Lung microvascular endothelial cell (primary cell): ENCODE data around the gene FAM228B. TPM values are rescaled to one million over a fixed set of nuclear protein-coding genes. Genes with fewer than 3 reads are reported as not detected.
"Not testable (repeated sequence)": the region's sequence is repeated elsewhere in the genome, so short reads cannot be mapped to it uniquely, and the experiment has no call there.

Source experiments
- DNase-seq, 2 donors: peaks; one replicate each; pipeline versions ENCODE4 v3.0.0 to v3.0.0-alpha.2; 2010; ENCODE audit warnings: low read depth in 2 of 2
- total RNA-seq: library from RNA; depleted of rRNA; stranded (reverse); fragments of >200 nt; gene quantifications from 2 replicates; pipeline ENCODE4 v1.2.1, GENCODE V29; 2014

The FAM228B gene
- 2.4 and 8.3 TPM in 2 replicates for total RNA-seq

DNA sequence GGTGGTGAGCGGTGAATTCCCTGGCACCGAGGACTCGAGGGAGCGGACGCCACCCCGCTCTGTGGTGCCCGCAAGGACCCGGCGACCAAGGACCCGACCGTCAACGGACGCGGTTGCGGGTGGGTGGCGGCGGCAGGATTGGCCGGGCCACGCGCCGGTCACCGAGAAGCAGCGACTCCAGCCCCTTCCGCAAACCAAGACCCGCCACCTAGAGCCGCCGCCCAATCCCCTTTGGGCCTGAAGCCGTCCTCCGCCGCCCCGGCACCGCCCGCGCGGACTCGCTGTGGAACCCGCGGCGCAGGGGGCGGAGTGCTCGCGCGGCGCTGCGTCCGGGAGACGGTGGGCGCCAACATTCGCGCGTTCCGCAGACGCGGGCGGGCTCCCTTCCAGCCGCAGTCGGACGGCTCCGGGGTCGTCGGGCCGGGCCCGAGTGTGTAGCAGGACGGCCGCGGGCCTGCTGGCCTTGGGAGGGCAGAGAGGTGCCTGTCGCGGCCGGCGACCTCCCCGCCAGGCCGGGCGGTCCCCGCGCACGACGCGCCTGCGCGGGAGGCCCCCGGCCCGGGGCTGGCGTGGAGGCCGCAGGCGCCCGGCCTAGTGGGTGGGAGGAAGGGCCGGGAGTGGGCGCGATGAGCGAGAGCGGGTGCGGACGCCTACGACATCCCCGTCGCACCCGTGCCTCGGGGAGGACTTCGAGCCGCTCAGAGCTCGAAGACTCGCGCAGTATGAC, at the start of gene FAM228B, which contains the start of gene PFN4:
FAM228B (plus strand) TSS at position 275 of the 727 bp plus-strand sequence. CDS start 893 bp downstream, outside the sequence.
PFN4 (minus strand) TSS at position 140 of the 727 bp plus-strand sequence. CDS start 799 bp downstream, outside the sequence.
- peak; percentile 84 to 87 for DNase-seq

DNA sequence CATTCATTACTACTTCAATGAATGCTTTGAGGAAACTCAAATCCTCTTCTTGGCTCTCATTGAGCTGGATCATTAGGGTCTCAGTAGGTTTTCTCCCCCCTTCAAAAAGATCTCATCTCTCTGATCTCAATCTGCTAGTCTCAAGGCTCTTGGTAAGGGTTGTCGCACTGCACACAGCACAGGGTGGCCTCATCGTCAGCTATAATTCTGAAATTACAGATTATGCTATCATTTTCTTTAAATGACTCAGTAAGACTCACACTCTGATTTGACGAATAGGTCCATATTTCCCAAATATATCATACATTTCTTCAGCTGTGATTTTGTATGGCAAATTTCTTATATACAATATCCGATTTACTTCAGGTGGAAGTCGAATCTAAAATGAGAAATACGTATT, 49.5 kb upstream of the FAM228B start:
- DNase-seq, result no peak

DNA sequence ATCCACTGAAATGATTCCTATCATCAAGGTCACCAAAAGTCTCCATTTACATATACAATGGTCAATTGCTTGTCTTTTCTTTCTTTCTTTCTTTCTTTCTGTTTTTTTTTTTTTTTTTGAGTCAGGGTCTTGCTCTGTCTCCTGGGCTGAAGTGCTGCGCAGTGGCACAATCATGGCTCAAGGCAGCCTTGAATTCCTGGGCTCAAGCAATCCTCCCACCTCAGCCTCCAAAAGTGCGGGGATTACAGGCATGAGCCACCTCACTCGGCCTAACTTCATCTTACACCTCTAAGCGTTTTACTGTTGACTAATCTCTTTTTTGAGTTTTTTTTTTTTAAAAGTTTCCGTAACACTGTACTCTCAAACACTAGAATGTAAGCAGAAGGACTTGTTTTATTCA, 48.0 kb upstream of the FAM228B start:
- no peak for DNase-seq

DNA sequence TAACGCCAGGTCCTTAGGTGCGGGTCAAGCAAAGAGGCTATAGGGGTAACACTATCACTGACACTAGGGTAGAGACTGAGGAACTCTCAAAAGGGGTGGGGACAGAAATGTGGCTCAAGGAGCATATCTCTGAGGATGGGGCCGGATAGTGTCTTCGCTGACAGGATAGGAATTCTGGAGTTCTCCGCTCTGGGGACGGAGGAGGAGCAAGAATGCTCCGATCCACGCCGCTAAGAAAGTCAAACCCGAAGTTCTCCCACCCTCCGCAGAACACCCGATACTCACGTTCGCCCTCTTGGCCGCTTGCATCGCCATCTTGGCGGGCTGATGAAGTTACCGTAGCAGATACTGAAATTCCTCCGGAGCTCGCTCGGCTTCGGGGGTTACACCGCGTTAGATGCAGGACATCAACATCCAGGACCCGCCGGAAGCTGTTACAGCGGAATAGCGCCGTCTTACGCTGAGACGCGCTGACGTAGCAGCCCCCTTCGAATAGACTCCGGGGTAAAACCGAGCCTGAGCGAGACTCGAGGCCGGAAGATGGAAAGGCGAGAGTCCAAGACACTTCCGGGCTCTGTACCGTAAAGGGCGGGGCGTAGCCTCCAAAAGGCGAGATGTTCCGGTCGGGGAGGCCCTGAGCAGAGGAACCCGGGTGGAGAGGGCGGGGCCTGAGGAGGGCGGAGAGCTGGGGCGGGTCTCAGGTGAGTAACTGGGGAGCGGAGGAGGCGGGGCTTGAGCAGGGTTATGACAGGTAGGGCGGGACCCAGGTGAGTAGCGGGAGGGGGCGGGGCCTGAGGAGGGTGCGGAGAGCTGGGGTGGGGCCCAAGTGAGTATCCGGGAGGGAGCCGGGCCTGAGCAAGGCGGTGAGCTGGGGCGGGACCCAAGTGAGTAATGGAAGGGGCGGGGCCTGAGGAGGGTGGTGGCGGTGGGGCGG, 47.1 kb upstream of the FAM228B start, which contains the start of gene SF3B6:
SF3B6 (minus strand) TSS at position 412 of the 934 bp plus-strand sequence; CDS start at position 315, 97 bp downstream.
- peak; percentile 93 to 99 for DNase-seq

DNA sequence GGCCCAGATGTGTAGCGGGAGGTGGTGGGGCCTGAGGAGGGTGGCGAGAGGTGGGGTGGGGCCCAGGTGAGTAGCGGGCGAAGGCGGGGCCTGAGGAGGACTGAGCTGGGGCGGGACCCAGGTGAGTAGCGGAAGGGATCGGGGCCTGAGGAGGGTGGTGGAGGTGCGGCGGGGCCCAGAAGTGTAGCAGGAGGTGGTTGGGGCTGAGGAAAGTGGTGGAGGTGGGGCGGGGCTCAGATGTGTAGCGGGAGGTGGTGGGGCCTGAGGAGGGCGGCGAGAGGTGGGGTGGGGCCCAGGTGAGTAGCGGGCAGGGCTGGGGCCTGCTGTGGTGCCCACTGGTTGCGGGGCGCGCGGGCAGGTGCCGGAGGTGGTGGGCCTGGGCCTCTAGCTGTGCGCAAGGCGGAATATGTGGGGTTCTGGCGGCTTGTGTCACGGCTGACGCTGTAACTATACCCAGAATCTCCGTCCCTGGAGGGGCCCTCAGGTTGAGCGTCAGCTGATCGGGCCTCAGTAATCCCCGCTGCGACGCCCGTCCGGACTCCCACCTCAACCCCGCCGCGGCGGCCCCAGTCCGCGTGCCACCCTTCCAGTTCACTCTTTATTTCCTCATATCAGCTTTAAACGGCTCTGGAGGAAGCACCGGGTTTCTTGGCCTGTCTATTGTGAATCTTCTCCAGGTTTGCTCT, 46.3 kb upstream of the FAM228B start:
- peak; percentile 20 to 21 for DNase-seq

DNA sequence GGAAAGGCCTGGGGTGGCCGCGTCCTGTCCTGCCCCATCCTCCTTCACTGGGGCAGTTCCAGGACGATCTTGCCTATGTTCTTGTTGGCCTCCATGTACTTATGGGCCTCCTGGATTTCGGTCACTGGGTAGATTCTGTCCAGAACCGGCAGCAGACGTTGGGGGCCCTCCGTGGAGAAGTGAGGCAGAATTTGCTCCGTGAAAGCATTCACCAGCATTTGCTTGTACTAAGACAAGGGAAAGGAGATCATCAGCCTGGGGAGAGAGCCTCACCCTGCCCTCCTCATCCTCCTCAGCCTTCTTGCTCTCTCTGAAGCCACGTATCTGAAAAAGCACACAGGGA, 45.8 kb upstream of the FAM228B start:
- peak in 1 of 2 donors; percentile 7 for DNase-seq

DNA sequence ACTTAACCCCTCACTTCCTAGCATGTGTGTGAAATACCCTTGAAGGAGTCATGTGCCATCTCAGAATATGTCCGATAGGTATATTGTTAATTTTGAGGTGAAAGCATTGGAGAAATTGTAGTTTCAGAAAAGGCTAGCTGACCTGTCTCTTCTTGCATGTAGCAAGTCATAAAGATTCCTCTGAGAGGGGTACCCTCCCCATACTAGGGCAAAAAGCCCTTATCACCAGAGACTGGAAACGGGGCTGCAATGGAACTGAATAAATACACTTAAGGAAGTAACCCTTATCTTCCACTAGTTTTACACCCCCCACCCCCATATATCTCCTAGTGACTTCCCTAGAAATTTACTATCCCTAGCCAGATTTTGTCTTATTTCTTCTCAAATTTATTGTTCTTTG, 45.4 kb upstream of the FAM228B start:
- DNase-seq, result no peak

DNA sequence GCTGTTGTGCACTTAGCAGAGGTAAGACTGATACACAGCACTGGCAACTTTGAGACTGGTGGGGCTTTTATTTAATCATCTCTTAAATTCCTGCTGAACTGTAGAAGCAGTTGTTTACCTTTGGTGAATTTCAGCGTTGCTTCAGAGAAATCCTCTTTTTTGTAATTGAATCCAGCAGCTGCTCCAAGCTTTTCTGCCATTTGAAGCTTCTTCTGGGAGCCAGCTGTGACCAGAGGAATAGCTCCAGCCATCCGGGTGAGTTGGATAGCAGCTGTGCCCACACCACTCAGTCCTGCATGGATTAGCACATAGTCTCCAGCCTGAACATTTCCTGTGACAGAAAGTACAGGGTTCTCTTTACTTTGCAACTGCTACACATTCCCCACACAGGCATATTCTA, 42.6 kb upstream of the FAM228B start:
- DNase-seq, result no peak

DNA sequence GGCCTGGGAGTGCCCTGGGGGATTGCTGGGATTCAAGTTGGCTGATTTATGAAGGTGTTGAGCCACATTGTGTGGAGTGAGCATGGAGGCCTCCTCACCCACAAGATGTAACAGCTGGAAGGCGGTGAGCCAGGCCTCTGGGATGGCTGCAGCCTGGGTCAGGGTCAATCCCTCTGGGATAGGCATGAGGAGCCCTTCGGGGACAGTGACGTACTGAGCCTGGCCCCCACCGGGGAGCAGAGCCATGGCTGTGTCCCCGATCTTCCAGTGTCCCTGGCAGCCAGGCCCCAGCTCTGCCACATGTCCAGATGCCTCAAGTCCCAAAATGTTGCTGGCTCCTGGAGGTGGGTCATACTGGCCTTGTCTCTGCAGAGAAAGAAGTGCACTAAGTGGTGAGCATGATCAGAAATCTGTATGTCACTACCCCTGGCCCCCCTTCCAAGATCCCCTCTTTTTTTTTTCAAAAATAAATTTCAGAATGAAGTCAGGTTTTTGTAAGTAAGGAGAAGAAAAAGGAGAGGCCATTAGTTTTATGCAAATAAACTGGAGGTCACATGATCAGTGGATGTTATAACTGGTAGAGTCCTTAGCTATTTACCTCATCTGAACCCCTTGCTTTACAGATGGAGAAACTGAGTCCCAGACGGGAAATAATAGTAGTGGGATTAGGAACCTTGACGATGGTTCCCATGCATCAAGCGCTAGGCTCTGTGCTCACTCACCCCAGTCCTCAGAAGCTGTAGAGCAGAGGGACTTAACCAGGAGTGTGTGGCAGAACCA, 40.3 kb upstream of the FAM228B start:
- DNase-seq, result no peak

DNA sequence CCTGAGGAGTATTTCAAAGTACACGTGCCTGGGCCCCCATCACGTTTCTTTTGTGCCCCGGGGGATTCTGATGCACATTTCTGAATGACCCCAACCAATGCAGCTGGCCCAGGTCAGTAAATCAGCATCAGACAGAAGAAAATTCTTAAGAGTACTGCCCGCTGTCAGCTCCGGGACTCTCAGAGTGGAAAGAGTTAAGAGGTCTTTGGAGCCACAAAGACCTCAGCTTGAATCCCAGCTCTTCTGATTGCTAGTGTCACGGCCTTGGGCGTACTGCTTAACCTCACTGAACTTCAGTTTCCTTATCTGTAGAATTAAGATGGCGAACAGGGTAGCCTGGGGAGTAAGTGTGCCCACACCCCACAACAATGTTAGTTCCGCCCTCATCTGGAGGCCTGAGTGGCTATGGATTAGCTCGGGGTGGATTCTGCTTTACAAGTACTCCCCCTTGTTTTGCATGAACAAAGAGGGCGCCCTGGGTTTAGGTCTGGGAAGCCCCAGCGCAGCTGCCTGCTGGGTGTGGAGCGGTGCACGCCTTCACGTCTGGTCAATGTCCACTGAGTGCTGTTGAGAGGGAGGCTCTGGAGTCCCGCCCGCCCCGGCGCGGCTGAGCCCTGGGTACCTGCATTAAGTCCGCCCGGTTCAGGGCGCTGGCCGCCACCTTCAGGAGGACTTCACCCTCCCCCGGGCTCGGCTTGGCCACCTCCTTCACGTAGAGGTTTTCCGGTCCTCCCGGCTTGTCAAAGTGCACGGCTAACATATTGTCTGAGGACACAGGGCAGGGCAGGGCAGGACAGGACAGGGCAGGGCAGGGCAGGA, 39.5 kb upstream of the FAM228B start:
- DNase-seq, result peak; percentile 67 to 81

DNA sequence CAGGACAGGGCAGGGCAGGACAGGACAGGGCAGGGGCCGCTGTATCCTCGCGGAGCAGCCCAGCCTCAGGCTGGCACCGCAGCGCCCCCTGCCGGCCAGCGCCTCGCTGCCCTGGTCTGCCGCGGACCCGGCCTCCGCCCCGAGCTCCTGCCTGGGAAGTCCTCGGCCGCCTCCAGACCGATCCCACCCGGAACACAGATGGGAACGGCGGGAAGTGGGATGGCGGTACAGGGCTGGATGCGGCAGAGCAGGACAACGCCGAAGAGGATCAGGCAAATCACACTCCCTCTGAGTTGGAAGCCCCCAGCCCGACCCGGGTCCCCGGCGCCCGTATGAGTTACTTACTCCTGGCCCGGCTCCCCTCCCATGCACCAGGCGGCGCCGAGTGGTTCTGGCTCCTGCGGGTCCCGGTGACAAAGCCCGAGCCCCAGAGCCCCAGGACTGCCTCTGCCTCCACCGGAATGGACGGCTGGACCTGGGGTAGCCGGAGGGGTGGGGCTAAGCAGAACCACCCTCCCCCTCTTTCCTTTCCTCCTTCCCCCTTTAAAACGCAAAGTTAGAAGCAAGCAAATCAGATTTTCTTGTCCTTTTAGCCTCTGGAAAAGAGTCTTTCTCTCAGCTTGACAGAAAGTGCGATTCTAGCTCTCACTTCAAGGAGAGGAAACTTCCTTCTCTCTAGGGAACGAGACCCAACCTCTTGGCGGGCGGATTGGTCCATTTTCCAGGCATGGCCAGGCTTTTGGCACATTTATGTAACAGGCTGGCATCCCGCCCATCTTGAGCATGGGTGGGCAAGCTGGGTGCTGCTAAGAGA, 38.7 kb upstream of the FAM228B start, which contains the start of gene TP53I3:
TP53I3 (minus strand) TSS at position 449 of the 814 bp plus-strand sequence. CDS start 508 bp downstream, outside the sequence.
- peak; percentile 94 to 95 for DNase-seq

DNA sequence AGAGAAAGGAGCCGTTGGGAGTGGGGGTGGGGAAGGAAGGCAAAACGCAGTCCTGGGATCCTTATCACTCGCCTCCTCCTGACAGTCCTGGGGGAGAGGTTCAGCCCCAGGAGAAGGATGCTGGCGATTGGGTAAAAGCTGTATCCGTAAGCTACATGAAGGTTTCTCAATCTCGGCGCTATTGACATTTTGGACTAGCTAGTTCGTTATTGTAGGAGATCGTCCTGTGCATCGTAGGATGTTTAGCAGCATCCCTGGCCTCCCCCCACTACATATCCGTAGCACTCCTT, 38.1 kb upstream of the FAM228B start:
- DNase-seq, result no peak

DNA sequence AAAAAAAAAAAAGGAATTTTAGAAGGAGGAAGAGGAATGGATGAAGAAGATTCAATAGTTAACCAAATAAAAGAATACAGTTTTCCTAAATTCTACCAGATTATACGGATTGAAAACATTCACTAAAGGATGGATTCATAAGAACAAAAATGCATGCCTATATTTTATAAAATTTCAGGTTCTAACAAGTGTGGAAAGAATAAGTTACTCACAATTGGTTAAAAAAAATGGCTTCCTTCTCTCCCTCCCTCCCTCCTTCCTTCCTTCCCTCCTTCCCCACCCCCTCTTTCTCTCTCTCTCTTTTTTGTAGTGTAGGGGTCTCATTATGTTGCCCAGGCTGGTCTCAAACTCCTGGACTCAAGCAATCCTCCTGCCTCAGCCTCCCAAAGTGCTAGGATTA, 37.0 kb upstream of the FAM228B start:
- no peak for DNase-seq

DNA sequence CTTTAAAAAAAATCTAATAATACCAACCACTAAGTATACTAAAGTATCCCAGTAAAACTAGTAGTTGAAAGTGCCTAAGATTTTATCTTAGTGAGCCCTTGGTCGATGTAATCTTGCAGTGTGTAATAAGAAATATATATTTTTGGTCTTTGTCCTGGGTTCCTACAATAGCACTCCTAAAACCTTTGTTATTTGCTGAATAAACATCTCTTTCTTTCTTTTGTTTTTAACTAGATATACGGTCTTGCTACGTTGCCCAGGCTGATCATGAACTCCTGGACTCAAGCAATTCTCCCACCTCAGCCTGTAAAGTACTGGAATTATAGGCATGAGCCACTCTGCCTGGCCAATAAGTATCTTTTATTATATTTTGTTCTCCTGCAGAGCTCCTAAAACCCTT, 36.2 kb upstream of the FAM228B start:
- no peak for DNase-seq

DNA sequence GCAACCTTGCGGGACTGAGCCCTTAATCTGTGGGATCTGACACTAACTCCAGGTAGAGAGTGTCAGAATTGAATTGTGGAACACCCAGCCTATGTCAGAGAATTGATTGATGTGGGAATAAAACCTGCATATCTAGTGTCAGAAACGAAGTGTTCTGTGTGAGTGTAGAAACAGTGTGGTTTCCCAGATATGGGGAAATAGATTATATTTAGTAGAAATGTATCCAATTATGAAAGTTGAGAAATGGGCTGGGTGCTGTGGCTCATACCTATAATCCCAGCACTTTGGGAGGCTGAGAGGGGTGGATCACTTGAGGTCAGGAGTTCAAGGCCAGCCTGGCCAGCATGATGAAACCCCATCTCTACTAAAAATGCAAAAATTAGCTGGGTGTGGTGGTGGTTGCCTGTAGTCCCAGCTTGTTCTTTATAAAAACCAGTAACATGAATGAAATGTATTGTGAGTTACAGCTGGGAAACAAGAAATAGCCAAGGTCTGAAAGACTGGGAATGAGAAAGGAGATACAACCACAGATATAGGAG, 34.4 kb upstream of the FAM228B start:
- DNase-seq, result no peak

DNA sequence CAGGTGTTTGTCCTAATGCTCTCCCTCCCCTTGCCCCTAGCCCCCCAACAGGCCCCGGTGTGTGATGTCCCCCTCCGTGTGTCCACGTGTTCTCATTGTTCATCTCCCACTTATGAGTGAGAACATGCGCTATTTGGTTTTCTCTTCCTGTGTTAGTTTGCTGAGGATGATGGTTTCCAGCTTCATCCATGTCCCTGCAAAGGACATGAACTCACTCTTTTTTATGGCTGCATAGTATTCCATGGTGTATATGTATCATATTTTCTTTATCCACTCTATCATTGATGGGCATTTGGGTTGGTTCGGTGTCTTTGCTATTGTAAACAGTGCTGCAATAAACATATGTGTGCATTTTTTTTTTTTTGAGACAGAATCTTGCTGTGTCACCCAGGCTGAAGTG, 30.0 kb upstream of the FAM228B start:
- not testable (repeated sequence) for DNase-seq

DNA sequence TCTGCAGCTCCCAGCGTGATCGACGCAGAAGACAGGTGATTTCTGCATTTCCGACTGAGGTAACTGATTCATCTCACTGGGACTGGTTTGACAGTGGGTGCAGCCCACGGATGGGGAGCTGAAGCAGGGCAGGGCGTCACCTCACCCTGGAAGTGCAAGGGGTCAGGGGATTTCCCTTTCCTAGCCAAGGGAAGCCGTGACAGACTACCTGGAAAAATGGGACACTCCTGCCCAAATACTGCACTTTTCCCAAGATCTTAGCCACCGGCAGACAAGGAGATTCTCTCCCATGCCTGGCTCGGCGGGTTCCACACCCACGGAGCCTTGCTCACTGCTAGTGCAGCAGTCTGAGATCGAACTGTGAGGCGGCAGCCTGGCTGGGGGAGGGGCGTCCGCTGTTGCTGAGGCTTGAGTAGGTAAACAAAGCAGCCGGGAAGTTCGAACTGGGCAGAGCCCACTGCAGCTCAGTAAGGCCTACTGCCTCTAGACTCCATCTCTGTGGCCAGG, 28.0 kb upstream of the FAM228B start:
- DNase-seq, result not testable (repeated sequence)

DNA sequence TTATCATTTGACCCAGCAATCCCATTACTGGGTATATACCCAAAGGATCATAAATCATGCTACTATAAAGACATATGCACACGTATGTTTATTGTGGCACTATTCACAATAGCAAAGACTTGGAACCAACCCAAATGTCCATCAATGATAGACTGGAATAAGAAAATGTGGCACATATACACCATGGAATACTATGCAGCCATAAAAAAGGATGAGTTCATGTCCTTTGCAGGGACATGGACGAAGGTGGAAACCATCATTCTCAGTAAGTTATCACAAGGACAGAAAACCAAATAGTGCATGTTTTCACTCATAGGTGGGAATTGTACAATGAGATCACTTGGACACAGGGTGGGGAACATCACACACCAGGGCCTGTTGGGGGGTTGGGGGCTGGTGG, 22.5 kb upstream of the FAM228B start:
- not testable (repeated sequence) for DNase-seq

DNA sequence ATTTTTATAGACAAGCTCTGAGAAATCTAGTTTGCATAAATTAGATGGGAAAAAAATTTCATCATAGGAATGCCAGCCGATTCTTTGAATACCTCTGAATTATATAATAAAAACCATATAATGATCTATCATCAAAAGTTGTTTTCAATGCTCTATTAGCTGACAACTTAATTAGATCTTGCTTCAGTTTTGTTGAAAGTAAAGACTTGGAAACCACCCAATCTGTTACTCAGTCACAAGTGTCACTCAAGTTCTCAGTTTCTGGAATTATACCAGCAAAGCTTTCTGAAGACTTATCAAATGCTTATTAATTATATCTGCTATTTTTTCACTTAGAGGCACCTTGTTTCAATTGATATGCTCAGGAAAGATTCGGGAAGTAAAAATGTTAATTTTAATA, 21.3 kb upstream of the FAM228B start:
- no peak for DNase-seq
